Measurements from ENCODE around the gene DGKK. TPM values are rescaled to one million over a fixed set of nuclear protein-coding genes. Genes with fewer than 3 reads are reported as not detected.

Gene DGKK, protein sequence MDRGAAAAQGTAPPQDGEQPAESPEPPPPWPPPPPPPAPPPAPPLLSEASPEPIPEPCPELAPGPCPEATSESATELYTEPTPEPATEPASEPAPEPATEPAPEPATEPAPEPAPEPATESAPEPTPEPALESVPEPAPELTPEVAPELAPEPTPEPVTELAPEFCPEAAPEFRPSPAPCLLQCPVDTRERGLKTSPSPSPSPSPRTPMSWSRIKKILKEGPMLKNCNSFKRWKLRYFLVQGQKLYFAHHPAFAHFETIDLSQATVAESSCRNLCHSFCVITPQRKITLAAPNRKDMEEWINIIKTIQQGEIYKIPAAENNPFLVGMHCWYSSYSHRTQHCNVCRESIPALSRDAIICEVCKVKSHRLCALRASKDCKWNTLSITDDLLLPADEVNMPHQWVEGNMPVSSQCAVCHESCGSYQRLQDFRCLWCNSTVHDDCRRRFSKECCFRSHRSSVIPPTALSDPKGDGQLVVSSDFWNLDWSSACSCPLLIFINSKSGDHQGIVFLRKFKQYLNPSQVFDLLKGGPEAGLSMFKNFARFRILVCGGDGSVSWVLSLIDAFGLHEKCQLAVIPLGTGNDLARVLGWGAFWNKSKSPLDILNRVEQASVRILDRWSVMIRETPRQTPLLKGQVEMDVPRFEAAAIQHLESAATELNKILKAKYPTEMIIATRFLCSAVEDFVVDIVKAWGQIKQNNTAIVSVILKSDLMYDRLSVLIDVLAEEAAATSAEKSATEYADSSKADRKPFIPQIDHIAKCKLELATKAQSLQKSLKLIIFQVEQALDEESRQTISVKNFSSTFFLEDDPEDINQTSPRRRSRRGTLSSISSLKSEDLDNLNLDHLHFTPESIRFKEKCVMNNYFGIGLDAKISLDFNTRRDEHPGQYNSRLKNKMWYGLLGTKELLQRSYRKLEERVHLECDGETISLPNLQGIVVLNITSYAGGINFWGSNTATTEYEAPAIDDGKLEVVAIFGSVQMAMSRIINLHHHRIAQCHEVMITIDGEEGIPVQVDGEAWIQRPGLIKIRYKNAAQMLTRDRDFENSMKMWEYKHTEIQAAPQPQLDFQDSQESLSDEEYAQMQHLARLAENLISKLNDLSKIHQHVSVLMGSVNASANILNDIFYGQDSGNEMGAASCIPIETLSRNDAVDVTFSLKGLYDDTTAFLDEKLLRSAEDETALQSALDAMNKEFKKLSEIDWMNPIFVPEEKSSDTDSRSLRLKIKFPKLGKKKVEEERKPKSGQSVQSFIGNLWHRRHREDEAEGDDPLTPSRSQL
- polyA plus RNA-seq (2011; rRNA removed) (not detected in 2 replicates), polyA minus RNA-seq (2011; rRNA and poly(A)+ RNA removed) (not detected in 2 replicates)

DNA sequence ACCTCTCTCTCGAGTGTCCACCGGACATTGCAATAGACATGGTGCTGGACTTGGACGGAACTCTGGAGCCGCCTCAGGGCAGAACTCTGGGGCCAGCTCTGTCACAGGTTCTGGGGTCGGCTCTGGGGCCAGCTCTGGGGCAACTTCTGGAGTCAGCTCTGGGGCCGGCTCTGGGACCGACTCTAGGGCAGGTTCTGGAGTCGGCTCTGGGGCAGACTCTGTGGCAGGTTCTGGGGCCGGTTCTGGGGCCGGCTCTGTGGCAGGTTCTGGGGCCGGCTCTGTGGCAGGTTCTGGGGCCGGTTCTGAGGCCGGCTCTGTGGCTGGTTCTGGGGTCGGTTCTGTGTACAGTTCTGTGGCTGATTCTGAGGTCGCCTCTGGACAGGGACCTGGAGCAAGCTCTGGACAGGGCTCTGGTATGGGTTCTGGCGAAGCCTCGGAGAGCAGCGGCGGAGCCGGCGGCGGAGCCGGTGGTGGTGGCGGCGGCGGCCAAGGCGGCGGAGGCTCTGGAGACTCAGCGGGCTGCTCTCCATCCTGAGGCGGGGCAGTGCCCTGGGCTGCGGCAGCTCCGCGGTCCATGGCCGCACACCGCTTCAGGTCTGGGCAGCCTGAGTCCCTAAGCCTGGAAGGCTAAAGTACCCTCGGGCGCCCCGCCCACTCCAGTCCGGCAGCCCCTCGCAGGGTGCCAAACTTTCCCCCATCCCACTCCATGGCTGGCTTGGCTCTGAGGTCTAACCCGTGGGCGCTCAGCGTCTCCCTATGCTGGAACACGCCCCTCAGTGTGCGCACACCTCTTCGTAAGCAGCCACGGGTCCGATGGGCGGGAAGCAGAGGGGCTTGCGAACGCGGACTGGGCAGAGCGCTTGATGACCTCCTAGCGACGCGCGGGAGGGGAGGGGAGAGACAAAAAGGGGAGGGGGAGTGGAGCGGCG lies at the start of gene DGKK:
DGKK (minus strand) TSS at position 723 of the 929 bp plus-strand sequence; CDS start at position 576, 147 bp downstream.
- CTCF ChIA-PET = no interaction called here
- POLR2A ChIA-PET = no interaction called here

GRCh38 chrX:50514811-50515210 lies 44.2 kb upstream of the DGKK start:
- TF ChIP-seq, protein P1, sequence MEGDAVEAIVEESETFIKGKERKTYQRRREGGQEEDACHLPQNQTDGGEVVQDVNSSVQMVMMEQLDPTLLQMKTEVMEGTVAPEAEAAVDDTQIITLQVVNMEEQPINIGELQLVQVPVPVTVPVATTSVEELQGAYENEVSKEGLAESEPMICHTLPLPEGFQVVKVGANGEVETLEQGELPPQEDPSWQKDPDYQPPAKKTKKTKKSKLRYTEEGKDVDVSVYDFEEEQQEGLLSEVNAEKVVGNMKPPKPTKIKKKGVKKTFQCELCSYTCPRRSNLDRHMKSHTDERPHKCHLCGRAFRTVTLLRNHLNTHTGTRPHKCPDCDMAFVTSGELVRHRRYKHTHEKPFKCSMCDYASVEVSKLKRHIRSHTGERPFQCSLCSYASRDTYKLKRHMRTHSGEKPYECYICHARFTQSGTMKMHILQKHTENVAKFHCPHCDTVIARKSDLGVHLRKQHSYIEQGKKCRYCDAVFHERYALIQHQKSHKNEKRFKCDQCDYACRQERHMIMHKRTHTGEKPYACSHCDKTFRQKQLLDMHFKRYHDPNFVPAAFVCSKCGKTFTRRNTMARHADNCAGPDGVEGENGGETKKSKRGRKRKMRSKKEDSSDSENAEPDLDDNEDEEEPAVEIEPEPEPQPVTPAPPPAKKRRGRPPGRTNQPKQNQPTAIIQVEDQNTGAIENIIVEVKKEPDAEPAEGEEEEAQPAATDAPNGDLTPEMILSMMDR (IDR thresholded peaks at IDR 0.05; ENCODE audit: insufficient read depth, low read depth, low read length) = no peak
- no peaks in the 10 kb centered on the region for H3K27me3 ChIP-seq (ENCODE audit: control insufficient read depth, insufficient read depth, low read length)
- ChIA-PET CTCF (no interaction called here), POLR2A (no interaction called here)
- DNase-seq (ENCODE audit: low read depth) = no peak
- H3K4me3 ChIP-seq (ENCODE audit: low read depth, low read length) = no peak overlapping the region
- H3K36me3 ChIP-seq (ENCODE audit: control insufficient read depth, insufficient read depth, low read length) = no peaks in the 10 kb centered on the region

More for the DNA sequence above, at the start of gene DGKK:
- TF ChIP-seq, protein P1 (IDR thresholded peaks at IDR 0.05; ENCODE audit: insufficient read depth, low read depth, low read length) = no peak
- H3K27me3 ChIP-seq (ENCODE audit: control insufficient read depth, insufficient read depth, low read length) = peaks cover 4% of the 10 kb centered on the region
- H3K36me3 ChIP-seq (ENCODE audit: control insufficient read depth, insufficient read depth, low read length) = no peaks in the 10 kb centered on the region
- DNase-seq (ENCODE audit: low read depth) = no peak
- H3K4me3 ChIP-seq (ENCODE audit: low read depth, low read length) = no peak within 1 kb of the TSS

DNA sequence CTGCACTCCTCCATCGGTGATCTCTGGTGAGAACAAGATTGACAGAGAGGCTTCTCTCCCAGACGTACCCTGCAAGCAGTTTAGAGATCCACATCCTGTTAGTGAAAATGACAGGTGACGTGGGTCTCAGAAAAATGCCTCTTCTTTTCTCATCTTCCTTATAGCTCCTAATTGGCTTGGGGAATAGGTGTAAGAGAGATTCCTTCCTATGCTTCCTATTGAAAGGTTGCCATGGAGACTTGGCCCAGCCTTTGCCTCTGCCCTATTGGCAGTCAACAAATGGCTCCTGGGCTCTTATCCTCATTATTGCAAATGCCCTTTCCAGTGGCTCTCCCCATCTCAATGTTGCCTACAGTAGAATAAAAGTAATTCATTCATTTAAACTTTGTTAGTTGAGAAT lies 26.5 kb upstream of the DGKK start:
- H3K27me3 ChIP-seq (ENCODE audit: control insufficient read depth, insufficient read depth, low read length) = no peaks in the 10 kb centered on the region
- no peak overlapping the region for H3K4me3 ChIP-seq (ENCODE audit: low read depth, low read length)
- POLR2A ChIA-PET = no interaction called here
- no peaks in the 10 kb centered on the region for H3K36me3 ChIP-seq (ENCODE audit: control insufficient read depth, insufficient read depth, low read length)
- CTCF ChIA-PET = no interaction called here
- DNase-seq (ENCODE audit: low read depth) = no peak
- TF ChIP-seq, protein P1 (IDR thresholded peaks at IDR 0.05; ENCODE audit: insufficient read depth, low read depth, low read length) = no peak

GRCh38 chrX:50495616-50496015 lies 25.0 kb upstream of the DGKK start:
- ChIA-PET CTCF (interaction anchor here (0.5 kb wide), 1 partner anchor 114 kb away, joined by 3 read pairs; no protein-coding TSS in a partner anchor), POLR2A (no interaction called here)
- no peaks in the 10 kb centered on the region for H3K36me3 ChIP-seq (ENCODE audit: control insufficient read depth, insufficient read depth, low read length)
- no peak overlapping the region for H3K4me3 ChIP-seq (ENCODE audit: low read depth, low read length)
- no peak for DNase-seq (ENCODE audit: low read depth)
- TF ChIP-seq, protein P1 (IDR thresholded peaks at IDR 0.05; ENCODE audit: insufficient read depth, low read depth, low read length) = no peak
- no peaks in the 10 kb centered on the region for H3K27me3 ChIP-seq (ENCODE audit: control insufficient read depth, insufficient read depth, low read length)
